Retinal pigment epithelial cell (primary cell): Measurements from ENCODE around the gene FANCG.

Experiments
- DNase-seq: peaks from one replicate; pipeline ENCODE4 v3.0.0-alpha.2; 2010; ENCODE audit warnings: low read depth
- H3K4me3 ChIP-seq: 2 replicates; pipeline ENCODE4 v1.5.1; 2011; ENCODE audit warnings: mild to moderate bottlenecking, low read length, control low read depth, moderate library complexity
- TF ChIP-seq, protein P1 (sequence below): conservative IDR thresholded peaks from 2 replicates; pipeline ENCODE4 v1.5.1; 2011; ENCODE audit warnings: low read depth, low read length, control low read depth, inconsistent platforms

Gene FANCG

DNA sequence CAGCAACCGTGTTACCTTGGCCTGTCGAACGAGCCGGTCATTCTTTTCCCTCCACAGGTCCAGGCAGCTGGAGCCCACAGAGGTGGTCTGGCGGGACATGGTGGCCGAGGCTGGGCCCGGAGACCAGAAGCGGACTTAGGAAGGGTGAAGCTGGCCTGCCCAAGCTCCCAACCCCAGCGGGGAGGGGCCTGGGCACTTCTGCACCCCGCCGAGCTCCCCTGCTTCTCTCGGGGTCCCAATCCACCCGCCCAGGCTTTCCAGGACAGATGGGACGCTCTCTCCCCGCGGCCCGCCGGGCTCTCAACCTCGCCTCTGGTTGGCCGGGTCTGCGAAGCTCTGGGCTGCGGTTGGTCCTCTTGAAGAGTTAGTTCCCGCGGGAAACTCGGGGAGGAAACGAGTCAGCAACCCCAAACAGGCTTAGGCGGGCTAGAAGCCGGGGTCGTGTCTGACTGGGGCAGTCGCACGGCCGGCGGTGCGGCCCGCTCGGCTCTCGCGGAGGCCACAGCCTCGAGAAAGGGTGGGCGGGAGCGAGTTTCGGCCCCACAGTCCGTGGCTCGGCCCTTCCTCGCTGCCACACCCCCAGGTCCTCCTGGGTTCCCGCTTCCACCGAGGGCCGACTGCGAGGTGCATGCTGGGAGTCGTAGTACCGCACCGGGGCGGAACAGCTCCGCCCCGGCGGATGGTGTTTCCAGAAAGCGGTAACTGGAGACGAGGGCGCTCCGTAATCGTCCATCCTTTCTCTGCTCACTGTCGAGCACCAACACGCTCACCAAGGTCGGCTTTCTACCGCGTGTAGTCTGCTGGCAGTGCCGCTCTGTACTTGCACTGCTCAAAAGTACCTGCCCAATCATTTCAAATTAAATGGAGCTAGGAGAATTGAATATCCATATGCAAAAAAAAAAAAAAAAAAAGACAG, at the start of gene FANCG:
Gene FANCG (minus strand): TSS at position 517 of the 916 bp plus-strand sequence. CDS start 418 bp downstream, at position 99.
- DNase-seq, result peak; percentile 63
- peak within 1 kb of the TSS; percentile 81 for H3K4me3 ChIP-seq
- TF ChIP-seq, protein P1, sequence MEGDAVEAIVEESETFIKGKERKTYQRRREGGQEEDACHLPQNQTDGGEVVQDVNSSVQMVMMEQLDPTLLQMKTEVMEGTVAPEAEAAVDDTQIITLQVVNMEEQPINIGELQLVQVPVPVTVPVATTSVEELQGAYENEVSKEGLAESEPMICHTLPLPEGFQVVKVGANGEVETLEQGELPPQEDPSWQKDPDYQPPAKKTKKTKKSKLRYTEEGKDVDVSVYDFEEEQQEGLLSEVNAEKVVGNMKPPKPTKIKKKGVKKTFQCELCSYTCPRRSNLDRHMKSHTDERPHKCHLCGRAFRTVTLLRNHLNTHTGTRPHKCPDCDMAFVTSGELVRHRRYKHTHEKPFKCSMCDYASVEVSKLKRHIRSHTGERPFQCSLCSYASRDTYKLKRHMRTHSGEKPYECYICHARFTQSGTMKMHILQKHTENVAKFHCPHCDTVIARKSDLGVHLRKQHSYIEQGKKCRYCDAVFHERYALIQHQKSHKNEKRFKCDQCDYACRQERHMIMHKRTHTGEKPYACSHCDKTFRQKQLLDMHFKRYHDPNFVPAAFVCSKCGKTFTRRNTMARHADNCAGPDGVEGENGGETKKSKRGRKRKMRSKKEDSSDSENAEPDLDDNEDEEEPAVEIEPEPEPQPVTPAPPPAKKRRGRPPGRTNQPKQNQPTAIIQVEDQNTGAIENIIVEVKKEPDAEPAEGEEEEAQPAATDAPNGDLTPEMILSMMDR, result no peak

DNA sequence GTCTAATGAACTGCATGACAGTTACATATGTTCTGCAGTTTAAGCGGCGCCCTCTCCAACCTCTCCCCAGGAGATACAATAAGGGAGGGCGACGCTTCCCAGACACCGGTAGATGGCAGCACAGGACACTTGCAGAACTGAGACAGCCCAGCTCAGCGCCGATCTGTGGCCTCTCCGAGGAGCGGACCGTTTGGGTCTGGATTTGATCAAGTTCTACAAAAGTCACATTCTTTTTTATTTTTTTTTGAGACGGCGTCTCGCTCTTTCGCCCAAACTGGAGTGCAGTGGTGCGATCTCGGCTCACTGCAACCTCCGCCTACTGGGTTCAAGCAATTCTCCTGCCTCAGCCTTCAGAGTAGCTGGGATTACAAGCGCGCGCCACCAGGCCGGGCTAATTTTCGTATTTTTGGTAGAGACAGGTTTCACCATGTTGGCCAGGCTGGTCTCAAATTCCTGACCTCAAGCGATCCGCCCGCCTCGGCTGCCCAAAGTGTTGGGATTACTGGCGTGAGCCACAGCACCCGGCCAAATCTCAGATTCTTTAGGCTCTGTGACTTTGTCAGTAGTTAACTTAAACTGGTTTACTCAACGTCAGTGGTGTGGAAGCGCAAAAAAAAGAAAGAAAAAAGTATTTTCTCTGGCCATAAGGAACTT, 37.3 kb upstream of the FANCG start:
- TF ChIP-seq, protein P1, result peak; percentile 94
- peak overlapping the region; percentile 87 for H3K4me3 ChIP-seq

DNA sequence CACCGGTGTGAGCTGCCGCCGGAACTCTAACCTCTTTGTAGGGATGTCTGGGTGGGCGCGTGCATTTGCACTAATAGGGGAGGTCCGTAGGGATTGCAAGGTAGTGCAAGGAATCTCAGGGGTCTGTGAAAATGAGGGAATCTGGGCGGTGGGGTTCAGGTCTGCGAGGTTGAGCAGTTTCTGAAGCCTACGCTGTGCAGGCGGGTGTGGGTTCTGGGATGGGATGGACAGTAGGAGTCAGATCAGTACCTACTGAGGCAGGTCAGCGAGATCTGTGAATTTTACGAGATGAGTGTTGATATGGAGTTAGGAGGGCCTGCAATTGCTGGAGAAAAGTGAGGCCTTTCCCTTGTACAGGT, 36.8 kb upstream of the FANCG start:
- no peak for DNase-seq
- TF ChIP-seq, protein P1, result no peak
- peak overlapping the region; percentile 87 for H3K4me3 ChIP-seq

More for the DNA sequence above, 37.3 kb upstream of the FANCG start:
- peak; percentile 72 for DNase-seq

DNA sequence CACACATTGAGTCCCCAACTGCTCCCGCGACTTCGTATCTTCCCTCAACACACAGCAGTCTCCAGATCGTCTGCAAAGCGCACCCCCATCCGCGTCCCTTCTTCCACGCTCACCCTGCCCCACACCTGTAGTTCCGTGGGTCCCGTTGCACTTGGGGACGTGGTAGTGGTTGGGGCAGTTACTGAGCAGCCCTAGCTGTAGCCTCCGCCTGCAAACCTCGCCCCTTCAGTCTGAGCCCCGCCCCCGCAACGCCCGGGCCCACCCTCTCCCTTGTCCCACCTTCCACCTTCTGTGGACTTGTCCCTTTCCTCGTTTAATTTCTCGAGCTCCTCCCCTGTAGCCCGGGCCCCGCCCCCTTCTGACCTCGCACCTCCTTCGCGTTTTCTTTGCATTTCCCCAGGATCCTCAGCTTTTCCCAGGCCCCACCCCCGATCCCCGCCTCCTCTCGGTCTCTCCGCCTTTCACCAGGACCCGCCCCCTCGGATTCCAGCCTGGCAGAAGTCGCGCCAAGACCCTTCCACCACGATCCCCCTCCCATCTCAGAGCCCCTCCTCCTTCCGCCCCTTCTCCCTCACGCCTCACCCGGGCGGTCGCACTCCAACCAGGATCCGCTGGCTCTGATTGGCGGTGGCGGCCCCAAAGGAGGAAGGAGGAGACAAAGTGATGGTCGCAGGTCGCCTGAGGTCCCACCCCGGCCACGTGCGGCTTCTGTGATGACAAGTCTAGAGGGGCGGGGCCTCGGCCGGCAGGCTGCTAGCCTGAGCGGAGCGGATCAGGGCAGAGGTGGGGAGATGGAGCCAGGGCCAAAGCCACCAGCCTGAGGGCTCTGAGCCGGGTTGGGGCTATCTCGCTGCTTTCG, 36.2 kb upstream of the FANCG start, which contains the start of gene ATOSB:
Gene ATOSB (minus strand): TSS at position 183 of the 859 bp plus-strand sequence. CDS start 7,588 bp downstream, outside the sequence.
- TF ChIP-seq, protein P1, result no peak
- peak; percentile 88 for DNase-seq

DNA sequence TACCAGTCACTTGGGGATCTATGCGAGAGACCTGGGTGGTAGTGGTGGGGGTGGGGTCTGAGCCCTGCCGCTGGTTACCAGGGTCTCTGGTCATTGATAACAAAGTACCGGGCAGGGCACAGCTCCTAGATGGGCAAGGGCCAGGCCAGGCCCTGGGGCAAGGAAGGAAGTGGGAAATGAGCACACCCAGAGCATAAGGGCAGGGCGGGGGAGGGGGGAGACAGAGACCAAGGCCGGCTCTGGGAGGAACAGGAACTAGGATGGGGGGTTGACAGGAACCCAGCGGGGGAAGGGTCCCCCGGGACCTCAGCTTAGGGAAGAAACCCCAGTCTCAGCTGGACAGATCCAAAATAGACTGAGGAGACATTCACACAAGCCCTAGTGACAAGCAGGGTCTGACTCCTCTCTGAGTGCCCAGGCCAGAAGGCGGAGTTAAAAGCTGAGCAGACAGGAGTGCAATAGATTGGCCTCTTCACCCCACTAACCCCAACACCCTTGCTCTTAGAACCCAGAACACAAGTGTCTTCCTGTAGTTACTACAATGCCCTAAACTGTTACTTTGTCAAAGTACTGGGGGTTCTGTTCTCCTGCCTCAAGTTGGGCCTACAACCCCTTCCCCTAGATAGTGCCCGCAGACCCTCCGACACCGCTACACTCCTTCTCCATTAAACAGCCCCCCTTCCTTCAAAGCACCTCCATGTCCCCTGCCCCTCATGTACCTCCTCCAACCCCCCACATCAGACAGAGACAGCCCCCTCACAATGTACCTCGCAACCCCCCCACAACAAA, 35.3 kb upstream of the FANCG start:
- TF ChIP-seq, protein P1, result no peak
- peak overlapping the region; percentile 87 for H3K4me3 ChIP-seq
- DNase-seq, result no peak

More for the DNA sequence above, 36.2 kb upstream of the FANCG start, which contains the start of gene ATOSB:
- H3K4me3 ChIP-seq, result peak within 1 kb of the TSS; percentile 87
